HG02870 (cell line): ENCODE results near the gene OCRL.

ENCODE experiments used
- ATAC-seq: cut with Tn5 transposase; IDR thresholded peaks from one replicate; pipeline ENCODE4 v1.9.1; 2021; ENCODE audit warnings: mild to moderate bottlenecking, moderate library complexity; ENCODE audit not compliant: unreplicated experiment

OCRL gene

GRCh38 chrX:129631849-129632248, 91.8 kb downstream of the OCRL start:
- no peak for ATAC-seq

- ATAC-seq: no peak
Observed at GRCh38 chrX:129632443-129632842, 92.4 kb downstream of the OCRL start.

- no peak for ATAC-seq
Observed at GRCh38 chrX:129634541-129634940, 94.5 kb downstream of the OCRL start.

- ATAC-seq: no peak
Observed at GRCh38 chrX:129636175-129636681, 96.2 kb downstream of the OCRL start.

GRCh38 chrX:129637217-129638109, 97.4 kb downstream of the OCRL start:
- peak; percentile 69 for ATAC-seq

GRCh38 chrX:129638917-129639316, 98.9 kb downstream of the OCRL start:
- ATAC-seq: no peak

GRCh38 chrX:129640737-129641136, 100.7 kb downstream of the OCRL start:
- ATAC-seq: no peak

GRCh38 chrX:129641469-129641868, 101.4 kb downstream of the OCRL start:
- ATAC-seq: no peak

GRCh38 chrX:129641941-129642340, 101.9 kb downstream of the OCRL start:
- ATAC-seq: no peak
